ENCODE results near the gene CD24.
"Not testable (repeated sequence)": the region's sequence is repeated elsewhere in the genome, so short reads cannot be mapped to it uniquely, and the experiment has no call there.

The CD24 gene, protein sequence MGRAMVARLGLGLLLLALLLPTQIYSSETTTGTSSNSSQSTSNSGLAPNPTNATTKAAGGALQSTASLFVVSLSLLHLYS

DNA sequence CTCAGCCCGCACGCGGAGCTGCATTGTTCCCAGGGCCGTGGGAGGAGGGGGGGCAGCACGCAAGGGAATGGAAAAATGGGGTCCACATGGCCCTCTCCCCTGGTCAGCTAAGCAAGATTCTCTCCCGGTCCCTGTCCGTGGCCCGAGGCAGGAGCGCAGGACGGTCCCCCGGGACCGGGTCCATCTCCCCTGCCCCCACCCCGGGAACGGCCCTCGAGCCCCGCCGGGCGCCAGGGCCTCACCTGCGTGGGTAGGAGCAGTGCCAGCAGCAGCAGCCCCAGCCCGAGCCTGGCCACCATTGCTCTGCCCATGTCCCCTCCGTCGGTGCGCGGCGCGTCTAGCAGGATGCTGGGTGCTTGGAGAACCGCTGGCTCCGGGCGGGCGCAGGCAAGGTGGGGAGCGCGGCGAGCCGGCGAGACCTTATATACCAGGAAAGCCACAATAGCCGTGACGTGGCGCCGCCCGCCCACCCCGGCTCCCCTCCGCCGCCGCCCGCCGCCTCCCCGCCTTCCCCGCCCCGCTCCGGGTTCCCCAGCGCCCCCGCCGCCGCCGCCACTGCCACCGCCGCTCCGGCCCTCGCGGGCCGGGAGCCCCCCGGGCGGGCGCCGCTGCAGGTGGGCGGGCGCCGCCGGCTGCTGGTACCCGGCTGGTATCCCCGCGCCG, at the start of gene CD24:
Gene CD24, minus strand, starts transcription at position 394 of the 663 bp plus-strand sequence. Its CDS starts 83 bp downstream, at position 311.
- DNase-seq: no peak

GRCh38 chr6:107021446-107022185, 47.1 kb upstream of the CD24 start:
- DNase-seq: no peak

GRCh38 chr6:107020239-107020638, 45.7 kb upstream of the CD24 start:
- no peak for DNase-seq

DNA sequence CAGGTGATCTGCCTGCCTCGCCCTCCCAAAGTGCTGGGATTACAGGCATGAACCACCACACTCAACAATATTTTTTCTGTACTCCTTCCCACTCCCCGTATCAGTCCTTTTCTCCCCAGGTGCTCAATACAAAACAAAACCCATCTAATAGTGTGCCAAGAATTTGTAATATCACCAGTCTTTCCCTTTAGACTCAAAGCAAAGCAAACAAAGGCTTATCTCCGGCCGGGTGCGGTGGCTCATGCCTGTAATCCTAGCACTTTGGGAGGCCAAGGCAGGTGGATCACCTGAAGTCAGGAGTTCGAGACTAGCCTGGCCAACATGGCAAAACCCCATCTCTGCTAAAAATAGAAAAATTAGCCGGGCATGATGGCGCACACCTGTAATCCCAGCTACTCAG, 45.1 kb upstream of the CD24 start:
- DNase-seq: not testable (repeated sequence)

DNA sequence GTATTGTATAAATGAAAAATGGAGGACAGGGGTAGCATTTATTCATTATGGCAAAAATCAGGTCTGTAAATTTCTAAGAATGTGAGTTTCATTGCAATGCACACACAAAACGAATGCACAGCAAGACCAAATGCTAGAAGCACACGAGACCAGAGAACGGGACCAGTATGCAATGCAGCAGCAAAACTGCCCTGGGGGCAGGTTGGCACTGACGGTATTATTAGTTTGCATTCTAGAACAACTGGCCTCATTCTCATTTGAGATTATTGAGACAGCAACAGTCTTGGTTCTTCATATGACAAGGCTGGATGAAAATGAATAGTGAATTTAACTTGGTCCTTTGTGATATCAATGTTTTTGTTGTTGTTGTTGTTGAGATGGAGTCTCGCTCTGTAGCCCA, 44.5 kb upstream of the CD24 start:
- no peak for DNase-seq

DNA sequence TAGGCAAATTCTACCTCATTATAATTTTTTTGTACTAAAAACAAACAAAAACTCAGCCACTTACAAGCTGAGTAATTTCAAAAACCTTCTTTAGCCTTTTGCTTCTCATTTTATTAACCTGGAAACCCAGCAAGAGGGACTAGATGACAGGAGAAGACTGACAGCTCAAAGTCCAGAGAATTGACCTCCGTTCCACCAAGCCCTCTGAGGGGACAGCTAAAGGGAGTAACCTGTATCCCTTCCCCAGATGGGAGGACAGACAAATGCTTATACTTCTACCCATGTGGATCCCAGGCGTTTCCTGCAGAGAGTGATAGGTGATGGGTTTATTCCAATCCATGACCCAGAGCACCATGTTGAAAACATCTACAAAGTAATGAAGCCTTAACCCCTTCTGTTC, 35.0 kb upstream of the CD24 start:
- DNase-seq: no peak

GRCh38 chr6:106997392-106998158, 23.0 kb upstream of the CD24 start:
- DNase-seq: peak; percentile 1

- DNase-seq: no peak
These were observed 21.1 kb upstream of the CD24 start for GRCh38 chr6:106995640-106996039.

GRCh38 chr6:106989737-106990136, 15.2 kb upstream of the CD24 start:
- DNase-seq: not testable (repeated sequence)

- DNase-seq: no peak
These were observed 14.1 kb upstream of the CD24 start for GRCh38 chr6:106988664-106989063.

DNA sequence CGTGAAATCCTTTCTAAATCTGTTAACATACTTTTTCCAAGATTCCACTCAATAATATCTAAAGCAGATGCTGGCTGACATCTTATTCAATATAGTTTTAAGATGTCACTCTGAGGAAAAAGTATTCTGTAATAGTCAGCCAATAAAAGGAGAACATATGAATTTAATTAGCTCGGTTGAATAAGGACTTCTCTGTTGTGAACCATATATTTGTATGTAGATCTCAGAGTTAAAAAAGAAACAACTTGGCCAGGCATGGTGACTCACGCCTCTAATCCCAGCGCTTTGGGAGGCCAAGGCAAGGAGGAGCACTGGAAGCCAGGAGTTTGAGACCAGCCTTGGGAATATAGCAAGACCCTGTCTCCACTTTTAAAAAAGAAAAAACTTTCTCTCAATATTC, 7.4 kb upstream of the CD24 start:
- DNase-seq: no peak

- no peak for DNase-seq
These were observed 6.4 kb upstream of the CD24 start for GRCh38 chr6:106980926-106981325.

DNA sequence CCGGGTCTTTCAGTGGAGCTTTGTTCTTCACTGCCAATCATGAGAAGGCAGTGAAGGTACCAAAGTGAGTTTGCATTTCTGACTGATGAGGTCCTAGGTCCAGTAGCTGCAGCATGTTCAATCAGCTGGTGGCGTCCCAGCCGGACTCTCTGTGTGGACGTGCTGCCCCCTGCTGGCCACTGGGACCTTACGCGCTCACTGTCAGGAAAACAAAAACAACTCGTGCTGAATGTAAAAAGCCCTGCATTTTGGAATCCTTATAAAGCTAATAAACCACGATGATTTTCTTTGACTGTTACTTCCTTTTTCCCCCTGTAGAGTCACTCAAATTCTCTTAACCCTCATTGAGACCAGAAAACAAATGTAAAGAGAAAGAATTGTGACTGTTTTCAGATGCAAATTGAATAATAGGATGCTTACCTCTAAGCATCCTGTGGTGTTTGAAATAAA, 4.9 kb upstream of the CD24 start:
- DNase-seq: peak; percentile 83

GRCh38 chr6:106977246-106977645, 2.7 kb upstream of the CD24 start:
- no peak for DNase-seq

DNA sequence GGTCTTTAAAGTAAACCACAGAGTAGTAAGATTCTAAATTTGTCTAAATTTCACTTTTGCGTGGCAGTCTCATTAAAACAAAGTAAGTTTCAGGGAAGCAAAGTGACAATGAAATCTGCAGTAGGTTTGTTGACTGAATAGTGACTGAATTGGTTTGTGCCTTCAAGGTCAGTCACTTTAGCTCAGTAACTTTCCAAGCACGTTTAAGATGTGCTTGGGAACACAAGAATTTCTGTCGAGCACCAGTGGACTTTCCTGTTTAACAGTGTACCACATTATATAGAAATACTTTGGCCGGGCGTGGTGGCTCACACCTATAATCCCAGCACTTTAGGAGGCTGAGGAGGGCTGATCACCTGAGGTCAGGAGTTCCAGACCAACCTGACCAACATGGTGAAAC, 1.7 kb upstream of the CD24 start:
- no peak for DNase-seq

DNA sequence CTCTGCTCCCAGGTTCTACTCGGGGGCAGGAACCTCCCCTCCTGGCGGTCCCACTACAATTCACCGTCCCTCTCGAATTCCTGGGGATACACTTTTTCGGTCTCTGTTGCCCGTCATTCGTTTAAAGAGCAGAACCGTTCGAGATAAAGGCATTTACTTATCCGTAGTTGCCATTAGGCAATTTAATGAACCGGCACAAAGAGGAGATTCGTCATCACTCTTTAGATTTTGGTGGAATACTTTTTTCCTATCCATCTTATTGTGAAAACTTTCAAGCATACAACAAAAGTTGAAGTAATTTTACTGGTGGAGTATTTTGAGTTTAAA, 1.2 kb upstream of the CD24 start:
- DNase-seq: no peak

DNA sequence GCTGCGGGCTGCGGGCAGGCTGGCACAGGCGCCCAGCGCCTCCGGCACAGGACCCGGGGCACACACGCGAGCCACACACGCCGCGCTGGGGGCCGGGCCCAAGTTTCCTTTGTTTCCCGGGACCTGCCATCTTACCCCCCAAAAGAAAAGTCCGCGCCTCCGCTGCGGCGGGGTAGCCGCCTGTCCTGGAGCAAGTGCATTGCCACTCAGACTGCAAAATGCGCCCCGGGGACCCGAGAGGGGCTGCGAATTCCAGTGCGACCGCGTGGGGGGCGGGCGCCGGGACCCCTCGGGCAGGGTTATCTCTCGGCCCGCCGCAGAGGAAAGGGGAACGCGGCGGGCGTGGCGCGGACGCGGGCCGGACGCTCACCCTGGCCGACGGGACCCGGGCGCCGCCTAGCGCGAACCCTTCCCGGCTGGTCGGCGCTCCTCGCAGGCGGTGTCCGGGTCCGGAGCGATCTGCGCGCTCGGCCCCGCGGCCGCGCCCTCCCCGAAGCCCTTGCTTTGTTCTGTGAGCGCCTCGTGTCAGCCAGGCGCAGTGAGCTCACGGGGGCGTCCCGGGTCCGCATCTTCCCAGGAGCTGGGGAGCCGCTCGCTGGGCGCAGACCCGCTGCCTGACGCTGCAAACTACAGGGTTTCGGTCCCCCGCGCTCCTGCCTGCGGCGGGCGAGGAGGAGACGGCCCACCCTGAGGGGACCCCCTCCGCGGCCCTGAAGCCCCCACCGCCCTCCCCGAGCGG, 639 bp upstream of the CD24 start:
- no peak for DNase-seq

- DNase-seq: no peak
These were observed 643 bp downstream of the CD24 start for GRCh38 chr6:106973836-106974335.

DNA sequence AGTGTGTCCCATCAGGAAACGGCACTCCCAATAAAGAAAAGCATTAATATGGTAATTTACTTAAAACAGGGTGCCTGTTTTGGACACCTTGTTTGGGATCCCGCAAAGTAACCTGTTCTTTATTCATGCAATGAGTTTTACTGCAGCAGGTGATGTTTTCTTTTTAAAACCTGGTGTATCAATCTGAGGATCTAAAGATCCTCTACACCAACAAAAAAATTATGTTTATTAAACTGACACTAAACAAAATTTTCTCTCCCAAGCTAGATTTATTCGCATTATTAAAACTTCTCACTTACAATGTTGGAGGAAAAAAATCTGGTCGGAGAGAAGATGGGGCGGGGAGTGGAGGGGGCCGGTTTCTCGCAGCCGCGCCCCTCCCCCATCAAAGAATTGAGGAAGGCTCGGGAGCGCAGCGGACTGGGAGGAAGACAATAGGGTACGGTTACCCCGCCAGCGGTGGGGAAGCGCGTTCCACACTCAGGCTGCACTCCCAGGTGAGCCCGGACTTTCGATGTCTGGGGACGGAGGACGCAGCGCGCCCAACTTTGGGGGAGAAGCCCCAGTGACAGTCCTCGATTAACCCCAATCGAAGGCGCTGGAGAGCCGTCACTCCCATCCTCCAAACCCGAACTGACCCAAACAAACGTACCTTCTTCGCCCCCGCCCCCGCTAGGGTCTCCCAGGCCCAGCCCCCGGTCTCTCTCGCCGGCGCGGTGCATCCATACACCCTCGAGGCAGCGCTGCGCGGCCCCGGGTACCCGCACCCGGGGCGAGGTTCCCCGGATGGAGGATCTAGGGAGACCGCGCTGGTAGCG, 1.3 kb downstream of the CD24 start:
- DNase-seq: no peak

GRCh38 chr6:106972500-106972899, 2.0 kb downstream of the CD24 start:
- no peak for DNase-seq

DNA sequence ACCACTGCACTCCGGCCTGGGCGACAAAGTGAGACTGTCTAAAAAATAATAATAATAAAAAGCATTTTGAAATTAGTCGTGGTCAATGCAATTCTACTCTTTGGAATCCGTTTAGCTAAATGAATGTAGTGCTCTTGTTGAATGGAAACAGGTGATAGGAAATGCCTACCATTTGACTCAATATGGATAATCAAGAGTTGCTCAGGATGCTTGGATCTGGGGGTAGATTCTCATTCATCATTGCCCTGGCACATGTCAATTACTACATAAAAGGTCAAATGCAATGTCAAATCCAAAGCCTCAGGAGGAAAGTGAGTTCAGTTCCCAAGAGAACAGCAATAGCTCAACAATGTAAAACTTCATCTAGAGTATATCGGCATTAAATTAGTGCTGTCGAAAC, 3.8 kb downstream of the CD24 start:
- DNase-seq: not testable (repeated sequence)
